Dermis blood vessel endothelial cell (primary cell): ENCODE results near the gene EIF5B. TPM values are rescaled to one million over a fixed set of nuclear protein-coding genes. Genes with fewer than 3 reads are reported as not detected.
"Not testable (repeated sequence)": the region's sequence is repeated elsewhere in the genome, so short reads cannot be mapped to it uniquely, and the experiment has no call there.

Experiments
- DNase-seq: peaks from one replicate; pipeline ENCODE4 v3.0.0; 2010
- total RNA-seq: library from RNA; depleted of rRNA; stranded (reverse); fragments of >200 nt; gene quantifications from 2 replicates; pipeline ENCODE4 v1.2.3, GENCODE V29; 2014

The EIF5B gene
- 20.8 and 45.6 TPM in 2 replicates for total RNA-seq

- DNase-seq: peak; percentile 99
Measured at GRCh38 chr2:99337113-99338028, at the start of gene EIF5B. Gene EIF5B (plus strand): TSS chr2:99337389. CDS start chr2:99337555, 166 bp downstream.

- DNase-seq: no peak
Measured at GRCh38 chr2:99297994-99298393, 39.2 kb upstream of the EIF5B start.

DNA sequence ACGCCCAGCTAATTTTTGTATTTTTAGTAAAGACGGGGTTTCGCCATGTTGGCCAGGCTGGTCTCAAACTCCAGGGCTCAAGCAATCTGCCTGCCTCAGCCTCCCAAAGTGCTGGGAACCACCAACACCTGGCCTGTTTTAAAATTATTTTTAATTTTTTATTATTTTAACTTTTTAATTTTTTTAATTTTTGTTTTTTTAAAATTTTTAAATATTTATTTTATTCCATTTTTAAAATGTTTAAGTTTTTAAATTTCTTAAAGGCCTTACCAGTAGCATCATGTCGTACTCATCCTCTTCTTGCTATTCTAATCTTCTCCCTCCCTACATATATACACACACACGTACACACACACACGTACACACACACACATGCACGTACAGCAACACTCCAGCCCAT lies 37.6 kb upstream of the EIF5B start:
- no peak for DNase-seq

- DNase-seq: not testable (repeated sequence)
Measured at GRCh38 chr2:99301097-99301496, 36.1 kb upstream of the EIF5B start, which contains the start of gene LYG1. Gene LYG1 (minus strand): TSS chr2:99301197. CDS start chr2:99295670, 5,527 bp downstream.

- DNase-seq: peak; percentile 56
Measured at GRCh38 chr2:99317161-99317872, 19.9 kb upstream of the EIF5B start.

- not testable (repeated sequence) for DNase-seq
Measured at GRCh38 chr2:99317873-99318200, 19.4 kb upstream of the EIF5B start.

DNA sequence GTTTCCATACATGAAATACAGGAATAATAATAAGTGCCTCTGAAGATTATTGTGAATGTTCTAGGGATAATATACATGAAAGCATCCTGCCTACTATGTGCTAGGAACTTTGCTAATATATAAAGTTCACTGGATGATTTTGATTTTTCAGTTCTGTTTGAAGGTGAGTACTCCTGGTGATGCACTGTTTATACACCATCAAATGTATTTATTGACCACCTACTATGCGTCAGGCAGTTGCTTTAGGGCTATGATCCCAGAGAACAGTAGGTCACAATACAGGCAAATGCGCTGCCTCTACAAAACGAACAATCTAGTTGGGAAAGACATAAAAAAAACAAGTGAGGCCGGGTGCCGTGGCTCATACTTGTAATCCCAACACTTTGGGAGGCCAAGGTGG lies 11.8 kb upstream of the EIF5B start:
- DNase-seq: no peak

GRCh38 chr2:99335911-99336803 lies 1.0 kb upstream of the EIF5B start, which contains the start of gene TXNDC9:
Gene TXNDC9 (minus strand): TSS chr2:99336333. CDS start chr2:99333210, 3,123 bp downstream.
- peak; percentile 100 for DNase-seq

DNA sequence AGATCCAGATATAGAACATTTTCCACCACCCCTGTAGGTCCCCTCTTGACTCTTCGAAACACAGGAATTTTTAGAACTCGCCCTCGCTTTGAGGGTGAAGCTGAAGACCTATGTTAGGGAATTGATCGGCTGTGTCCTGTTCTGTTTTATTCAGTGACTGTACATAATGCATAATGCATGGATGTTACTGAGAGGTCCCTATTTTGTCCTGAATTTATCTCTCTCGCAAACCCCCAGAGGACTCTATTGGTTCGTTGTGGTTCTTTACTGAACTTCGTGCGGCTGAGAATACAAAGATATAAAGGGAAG lies 431 bp upstream of the EIF5B start:
- DNase-seq: no peak

DNA sequence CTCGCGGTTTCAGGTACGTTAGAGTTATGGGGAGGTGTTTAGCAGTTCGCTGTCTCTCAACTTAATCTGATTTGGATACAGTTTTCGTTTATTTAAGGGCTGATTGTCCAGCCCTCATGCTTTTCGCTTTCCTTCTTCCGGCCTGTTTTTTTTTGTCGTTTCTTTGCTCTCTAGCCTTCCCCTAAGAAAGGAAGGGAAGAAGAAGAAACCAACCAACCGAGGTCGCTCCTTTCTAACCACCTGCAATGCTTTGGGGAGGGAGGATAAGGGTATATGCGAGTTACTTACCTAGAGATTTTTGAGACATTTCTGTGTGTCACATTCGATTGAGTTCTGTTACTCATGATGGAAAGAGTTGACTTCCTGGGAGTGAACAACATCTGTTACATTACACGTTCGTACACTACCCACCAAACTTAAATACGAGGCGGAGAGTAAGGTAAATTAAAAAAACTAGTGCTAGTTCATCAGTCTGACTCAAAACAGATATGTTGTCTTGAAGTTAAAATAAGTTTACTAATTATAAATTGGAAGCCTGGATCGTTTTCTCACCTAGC lies 918 bp downstream of the EIF5B start:
- DNase-seq: peak; percentile 27

DNA sequence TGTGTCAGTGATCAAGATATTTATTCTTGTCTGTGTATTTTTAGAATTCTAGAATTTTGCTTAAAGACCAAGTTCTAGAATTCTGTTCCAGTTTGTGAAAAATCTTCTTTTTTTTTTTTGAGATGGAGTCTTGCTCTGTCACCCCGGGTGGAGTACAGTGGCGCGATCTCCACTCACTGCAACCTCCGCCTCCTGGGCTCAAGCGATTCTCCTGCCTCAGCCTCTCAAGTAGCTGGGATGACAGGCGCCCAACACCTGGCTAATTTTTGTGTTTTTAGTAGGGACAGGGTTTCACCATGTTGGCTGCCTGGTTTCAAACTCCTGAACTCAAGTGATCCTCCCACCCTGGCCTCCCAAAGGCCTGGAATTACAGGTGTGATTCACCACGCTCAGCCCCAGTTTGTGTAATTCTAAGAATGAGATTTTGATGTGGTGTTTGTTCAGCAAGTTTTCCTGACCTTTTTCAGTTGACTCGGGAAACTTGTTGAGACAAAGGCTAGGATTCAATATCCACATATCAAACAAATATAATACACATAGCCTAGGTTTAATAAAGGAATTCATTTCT lies 3.6 kb downstream of the EIF5B start:
- no peak for DNase-seq

- DNase-seq: no peak
Measured at GRCh38 chr2:99342536-99342935, 5.3 kb downstream of the EIF5B start.

- DNase-seq: not testable (repeated sequence)
Measured at GRCh38 chr2:99345446-99345845, 8.3 kb downstream of the EIF5B start.

DNA sequence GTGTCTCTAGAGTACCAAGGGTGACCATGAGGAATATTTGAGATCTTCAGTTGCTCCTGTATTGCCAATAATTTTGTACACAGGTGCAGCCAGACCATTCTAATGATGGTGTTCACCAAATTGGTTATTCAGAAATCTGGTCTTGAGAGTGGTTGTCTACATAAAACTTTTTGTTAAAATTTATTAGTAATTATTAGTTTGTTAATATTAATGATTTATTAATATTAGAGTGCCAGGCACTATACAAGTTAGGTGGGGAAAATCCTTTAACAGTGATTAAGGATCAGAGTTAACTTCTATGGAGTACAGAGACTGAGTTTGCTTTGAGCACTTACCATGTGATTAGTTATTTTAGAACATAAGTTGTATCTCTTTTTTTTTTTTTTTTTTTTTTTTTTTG lies 9.0 kb downstream of the EIF5B start:
- DNase-seq: no peak

GRCh38 chr2:99348173-99348572 lies 11.0 kb downstream of the EIF5B start:
- no peak for DNase-seq

DNA sequence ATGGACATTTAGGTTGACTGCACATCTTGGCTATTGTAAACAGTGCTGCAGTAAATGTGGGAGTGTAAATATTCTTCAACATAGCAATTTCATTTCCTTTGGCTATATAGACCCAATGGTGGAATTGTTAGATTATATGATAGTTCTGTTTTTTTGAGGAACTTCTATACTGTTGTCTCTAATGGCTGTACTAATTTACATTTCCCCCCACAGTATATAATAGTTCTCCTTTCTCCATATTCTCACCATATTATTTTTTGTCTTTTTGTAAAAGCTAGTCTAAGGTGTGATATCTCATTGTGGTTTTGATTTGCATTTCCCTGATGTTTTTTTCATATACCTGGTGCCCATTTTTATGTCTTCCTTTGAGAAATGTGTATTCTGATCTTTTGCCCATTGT lies 13.0 kb downstream of the EIF5B start:
- no peak for DNase-seq

GRCh38 chr2:99354070-99354469 lies 16.9 kb downstream of the EIF5B start:
- DNase-seq: no peak

- DNase-seq: not testable (repeated sequence)
Measured at GRCh38 chr2:99354825-99355224, 17.6 kb downstream of the EIF5B start.

GRCh38 chr2:99356853-99357252 lies 19.7 kb downstream of the EIF5B start:
- DNase-seq: no peak

DNA sequence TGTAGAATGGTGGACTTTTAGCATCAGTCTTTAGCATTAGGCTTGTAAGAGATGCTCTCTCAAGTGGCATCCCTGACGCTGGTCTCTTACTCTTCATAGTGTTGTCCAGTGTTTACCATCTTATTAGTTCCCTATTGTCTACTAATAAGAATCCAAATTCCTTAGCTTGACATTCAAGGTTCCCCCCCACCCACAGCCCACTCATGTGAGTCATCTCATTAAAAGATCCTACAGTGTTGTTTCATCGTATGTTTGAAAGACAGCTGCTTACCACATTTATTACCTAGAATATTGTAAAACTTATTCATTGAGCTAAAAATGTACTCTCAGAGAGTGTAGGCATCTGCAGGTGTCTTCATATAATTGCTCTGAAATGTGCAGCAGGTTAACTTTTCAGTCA lies 28.5 kb downstream of the EIF5B start:
- no peak for DNase-seq

DNA sequence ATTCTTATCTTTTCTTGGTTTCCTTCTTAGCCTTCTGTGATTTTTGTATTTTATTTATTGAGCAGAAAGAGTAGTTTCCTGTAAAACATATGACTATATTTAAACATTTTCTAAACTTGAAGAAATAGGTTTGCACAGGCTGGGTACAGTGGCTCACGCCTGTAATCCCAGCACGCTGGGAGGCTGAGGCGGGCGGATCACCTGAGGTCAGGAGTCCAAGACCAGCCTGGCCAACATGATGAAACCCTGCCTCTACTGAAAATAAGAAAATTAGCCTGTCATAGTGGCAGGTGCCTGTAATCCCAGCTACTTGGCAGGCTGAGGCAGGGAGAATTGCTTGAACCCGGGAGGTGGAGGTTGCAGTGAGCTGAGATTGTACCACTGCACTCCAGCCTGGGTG lies 31.7 kb downstream of the EIF5B start:
- not testable (repeated sequence) for DNase-seq

GRCh38 chr2:99373144-99373543 lies 36.0 kb downstream of the EIF5B start:
- no peak for DNase-seq
